Adrenal gland (tissue), 5 donors: ENCODE data around the gene ABHD14A.

Experiments used
- CTCF ChIP-seq, 6 experiments: fragments of 450-650 bp in 4 of 6; fragments of 200-600 bp in 2 of 6; sonication (generic) in 1 of 6; IDR thresholded peaks; 1 replicate in 5 of 6; 2 replicates in 1 of 6; pipeline versions ENCODE4 v1.5.1 to v1.8.0; 2016 to 2021; ENCODE audit warnings: antibody characterized with exemption in 6 of 6, mild to moderate bottlenecking in 2 of 6, moderate library complexity in 1 of 6
- POLR2A ChIP-seq, 2 donors: fragments of 450-650 bp; IDR thresholded peaks; one replicate each; pipeline ENCODE4 v1.6.1; 2017; ENCODE audit warnings: antibody characterized with exemption in 2 of 2, mild to moderate bottlenecking in 2 of 2, moderate library complexity in 1 of 2
- donor health status: DM: no; HTN: no; CAD: no.

- TF ChIP-seq CTCF (IDR thresholded peaks at IDR 0.05) (no peak), POLR2A (IDR thresholded peaks at IDR 0.05) (no peak)
Observed at GRCh38 chr3:52007291-52007690, 32.4 kb downstream of the ABHD14A start.
